Mammary epithelial cell (primary cell): ENCODE measurements around the gene CAMK1G.

Experiments
- EZH2 ChIP-seq: IDR thresholded peaks from 2 replicates; pipeline ENCODE4 v1.6.1; 2012; ENCODE audit warnings: low read length, inconsistent platforms, borderline replicate concordance
- TF ChIP-seq, protein P1 (sequence below), 2 donors: IDR thresholded peaks in 1 of 2; conservative IDR thresholded peaks in 1 of 2; 2 replicates each; pipeline ENCODE4 v1.5.1; 2011 to 2012; ENCODE audit warnings: inconsistent platforms in 2 of 2, low read length in 2 of 2, mild to moderate bottlenecking in 2 of 2, control low read depth in 1 of 2, low read depth in 1 of 2; ENCODE audit not compliant: insufficient read depth in 1 of 2; ENCODE audit errors: extremely low read depth in 1 of 2

DNA sequence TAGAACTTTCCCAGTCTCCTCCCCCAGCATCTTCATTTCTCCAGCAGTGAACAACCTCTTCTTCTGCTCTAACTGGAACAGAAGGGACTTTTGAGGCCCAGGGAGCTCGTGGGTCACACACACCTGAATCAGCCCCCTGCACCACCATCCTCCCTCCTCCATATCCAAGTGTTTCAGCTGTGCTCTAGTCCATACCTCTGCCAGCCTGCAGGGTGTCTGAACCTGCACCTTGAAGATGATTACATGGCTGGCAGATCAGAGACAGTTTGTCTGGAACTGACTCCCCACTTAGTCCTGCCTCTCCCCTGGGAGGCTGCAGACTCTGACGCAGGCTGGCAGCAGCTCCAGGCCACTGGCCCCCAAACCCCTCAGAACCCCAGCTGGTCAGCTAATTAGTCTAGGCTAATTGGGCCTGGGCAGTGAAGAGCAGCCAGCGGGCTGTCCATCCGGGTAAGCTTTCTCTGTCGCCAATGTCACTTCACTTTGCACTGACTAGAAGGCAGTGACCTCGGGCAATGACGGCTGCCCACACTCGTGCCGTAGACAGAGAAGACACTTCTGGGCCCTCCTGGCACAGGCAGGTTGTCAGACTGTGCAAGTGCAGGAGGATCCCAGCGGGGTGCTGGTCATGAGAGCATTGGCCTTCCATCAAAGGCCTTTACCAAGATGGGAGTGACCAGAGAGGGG is 12.2 kb downstream of the CAMK1G start:
- no peak for TF ChIP-seq EZH2
- TF ChIP-seq, protein P1, sequence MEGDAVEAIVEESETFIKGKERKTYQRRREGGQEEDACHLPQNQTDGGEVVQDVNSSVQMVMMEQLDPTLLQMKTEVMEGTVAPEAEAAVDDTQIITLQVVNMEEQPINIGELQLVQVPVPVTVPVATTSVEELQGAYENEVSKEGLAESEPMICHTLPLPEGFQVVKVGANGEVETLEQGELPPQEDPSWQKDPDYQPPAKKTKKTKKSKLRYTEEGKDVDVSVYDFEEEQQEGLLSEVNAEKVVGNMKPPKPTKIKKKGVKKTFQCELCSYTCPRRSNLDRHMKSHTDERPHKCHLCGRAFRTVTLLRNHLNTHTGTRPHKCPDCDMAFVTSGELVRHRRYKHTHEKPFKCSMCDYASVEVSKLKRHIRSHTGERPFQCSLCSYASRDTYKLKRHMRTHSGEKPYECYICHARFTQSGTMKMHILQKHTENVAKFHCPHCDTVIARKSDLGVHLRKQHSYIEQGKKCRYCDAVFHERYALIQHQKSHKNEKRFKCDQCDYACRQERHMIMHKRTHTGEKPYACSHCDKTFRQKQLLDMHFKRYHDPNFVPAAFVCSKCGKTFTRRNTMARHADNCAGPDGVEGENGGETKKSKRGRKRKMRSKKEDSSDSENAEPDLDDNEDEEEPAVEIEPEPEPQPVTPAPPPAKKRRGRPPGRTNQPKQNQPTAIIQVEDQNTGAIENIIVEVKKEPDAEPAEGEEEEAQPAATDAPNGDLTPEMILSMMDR (conservative IDR thresholded peaks at IDR 0.05 in 1 of 2, IDR thresholded peaks at IDR 0.05 in 1 of 2; ENCODE audit: extremely low read depth in 1 of 2, insufficient read depth in 1 of 2, low read depth in 1 of 2, low read length in 2 of 2): no peak
